ENCODE results near the gene TBL3. TPM values are rescaled to one million over a fixed set of nuclear protein-coding genes. Genes with fewer than 3 reads are reported as not detected.

The TBL3 gene
- total RNA-seq, 1 experiment from 2014 or later, result 34.7 TPM

DNA sequence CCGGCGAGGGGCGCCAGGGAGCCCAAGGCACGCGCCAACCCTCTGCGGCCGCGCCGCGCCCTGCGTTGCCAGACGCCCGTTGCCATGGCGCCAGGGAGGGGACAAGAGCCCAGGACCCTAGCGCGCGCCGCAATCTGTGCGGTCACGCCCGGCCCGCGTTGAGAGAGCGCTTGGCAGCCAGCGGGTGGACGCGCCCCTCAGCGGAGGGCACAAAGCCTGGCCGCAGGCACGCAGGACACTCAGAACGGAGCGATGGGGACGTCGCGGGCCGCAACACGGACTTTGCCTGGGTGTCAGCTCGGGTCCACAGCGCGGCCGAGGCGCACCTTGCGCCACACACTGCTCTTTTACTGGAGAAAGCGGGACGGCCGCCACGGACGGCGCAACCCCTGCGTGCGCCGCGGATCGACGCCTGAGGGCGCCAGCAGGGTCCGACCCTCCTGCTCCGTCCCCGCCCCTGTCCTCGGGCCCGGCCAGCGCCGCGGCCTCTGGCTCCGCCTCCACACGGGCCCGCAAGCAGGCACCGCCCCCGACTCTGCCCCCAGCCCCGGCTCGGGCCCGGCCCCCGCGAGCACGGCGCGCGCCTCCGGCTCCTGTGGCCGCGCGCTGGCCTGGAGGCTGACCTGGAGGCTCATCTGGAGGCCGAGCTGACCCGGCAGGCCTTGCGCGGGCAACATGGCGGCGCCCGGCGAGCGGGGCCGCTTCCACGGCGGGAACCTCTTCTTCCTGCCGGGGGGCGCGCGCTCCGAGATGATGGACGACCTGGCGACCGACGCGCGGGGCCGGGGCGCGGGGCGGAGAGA is 11.9 kb downstream of the TBL3 start, which contains the start of gene GFER:
Gene GFER, plus strand, starts transcription at position 650 of the 803 bp plus-strand sequence. Its CDS starts 26 bp downstream, at position 676.
- peak within 1 kb of the TSS; percentile 83 for H3K4me3 Mint-ChIP-seq (ENCODE audit: unreplicated experiment)
- H3K9me3 Mint-ChIP-seq (ENCODE audit: unreplicated experiment), result no peaks in the 10 kb centered on the region
- Histone ChIP-seq H3K4me3 (ENCODE audit: low read depth, low read length) (peak within 1 kb of the TSS; percentile 74), H3K4me1 (peaks cover 15% of the 10 kb centered on the region), H3K36me3 (ENCODE audit: control insufficient read depth, insufficient read depth, low read length) (peaks cover 5% of the 10 kb centered on the region; the same call in 1 of the 2 replicates), H3K9me3 (no peaks in the 10 kb centered on the region), H3K27me3 (replicated peaks; ENCODE audit: control insufficient read depth, insufficient read depth, low read length) (no peaks in the 10 kb centered on the region)
- H3K27ac Mint-ChIP-seq (ENCODE audit: unreplicated experiment), result peak within 1 kb of the TSS; percentile 76
- POLR2A ChIA-PET, result interaction anchor here (1.0 to 1.7 kb wide), 2 partner anchors 12 to 19 kb away, joined by 12 to 13 read pairs; partner anchors contain the start of genes RPS2 and TBL3
- H3K27me3 Mint-ChIP-seq (ENCODE audit: insufficient read depth, unreplicated experiment), result no peaks in the 10 kb centered on the region
- intact Hi-C loops (cut with micrococcal nuclease; ENCODE audit: unreplicated experiment), result no loop called here
- peaks cover 38% of the 10 kb centered on the region for H3K36me3 Mint-ChIP-seq (ENCODE audit: insufficient read depth, unreplicated experiment)
- H3K4me1 Mint-ChIP-seq (ENCODE audit: low read depth, unreplicated experiment), result peaks cover 12% of the 10 kb centered on the region
- peak; percentile 91 to 96 for DNase-seq
- no TSS peak for BruUV-seq (replicated peaks)
- CTCF ChIA-PET, result interaction anchor here (0.9 to 1.5 kb wide), 2 partner anchors 12 to 43 kb away, joined by 3 read pairs; partner anchors contain the start of gene TBL3
- peak in 1 of 2 experiments; percentile 33 for TF ChIP-seq CTCF (IDR thresholded peaks at IDR 0.05; ENCODE audit: insufficient read depth in 1 of 2, low read depth in 1 of 2, low read length in 1 of 2, severe bottlenecking in 1 of 2, unreplicated experiment in 1 of 2)

DNA sequence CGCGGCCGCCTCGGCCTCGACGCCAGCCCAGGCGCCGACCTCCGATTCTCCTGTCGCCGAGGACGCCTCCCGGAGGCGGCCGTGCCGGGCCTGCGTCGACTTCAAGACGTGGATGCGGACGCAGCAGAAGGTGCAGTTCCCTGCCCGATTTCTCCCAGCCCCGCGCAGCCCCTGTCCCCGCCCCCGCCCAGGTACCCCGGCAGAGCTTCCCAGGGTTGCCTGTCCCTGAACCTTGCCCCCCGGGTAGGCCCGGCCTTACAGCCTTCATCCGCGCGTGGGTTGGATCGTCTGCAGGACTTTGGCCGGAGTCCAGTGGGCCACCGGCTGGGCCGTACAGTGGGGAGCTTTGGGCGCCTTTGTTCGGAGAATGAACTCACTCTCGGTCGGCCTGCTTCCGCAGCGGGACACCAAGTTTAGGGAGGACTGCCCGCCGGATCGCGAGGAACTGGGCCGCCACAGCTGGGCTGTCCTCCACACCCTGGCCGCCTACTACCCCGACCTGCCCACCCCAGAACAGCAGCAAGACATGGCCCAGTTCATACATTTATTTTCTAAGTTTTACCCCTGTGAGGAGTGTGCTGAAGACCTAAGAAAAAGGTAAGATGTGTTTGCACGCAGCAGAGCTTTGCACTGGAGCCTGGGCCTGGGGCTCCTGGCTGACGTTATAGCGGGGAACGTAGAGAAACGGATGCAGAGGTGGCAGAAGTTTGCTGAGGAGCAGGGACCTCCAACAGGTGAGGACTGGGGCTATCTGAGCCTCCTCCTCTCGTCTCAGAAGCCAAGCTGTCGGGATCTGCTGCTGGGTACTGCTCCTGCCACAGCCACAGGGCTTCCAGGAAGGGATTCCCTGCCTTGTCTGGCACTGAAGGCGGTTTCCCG is 12.7 kb downstream of the TBL3 start:
- intact Hi-C loops (cut with micrococcal nuclease; ENCODE audit: unreplicated experiment), result no loop called here
- POLR2A ChIA-PET, result interaction anchor here (0.7 to 1.7 kb wide), 3 partner anchors 13 to 171 kb away, joined by 5 to 13 read pairs (median 12); partner anchors contain the start of genes RPS2, TBL3 and TRAF7
- H3K27ac Mint-ChIP-seq (ENCODE audit: unreplicated experiment), result peak overlapping the region; percentile 76
- H3K36me3 Mint-ChIP-seq (ENCODE audit: insufficient read depth, unreplicated experiment), result peaks cover 38% of the 10 kb centered on the region
- Histone ChIP-seq H3K4me1 (peaks cover 19% of the 10 kb centered on the region), H3K36me3 (ENCODE audit: control insufficient read depth, insufficient read depth, low read length) (peaks cover 5% of the 10 kb centered on the region; the same call in 1 of the 2 replicates), H3K9me3 (no peaks in the 10 kb centered on the region), H3K4me3 (ENCODE audit: low read depth, low read length) (peak overlapping the region; percentile 74), H3K27me3 (replicated peaks; ENCODE audit: control insufficient read depth, insufficient read depth, low read length) (no peaks in the 10 kb centered on the region)
- peak overlapping the region; percentile 83 for H3K4me3 Mint-ChIP-seq (ENCODE audit: unreplicated experiment)
- no peaks in the 10 kb centered on the region for H3K9me3 Mint-ChIP-seq (ENCODE audit: unreplicated experiment)
- BruUV-seq (replicated peaks), result TSS peak; percentile 37
- no peaks in the 10 kb centered on the region for H3K27me3 Mint-ChIP-seq (ENCODE audit: insufficient read depth, unreplicated experiment)
- DNase-seq, result peak; percentile 61 to 78
- peaks cover 14% of the 10 kb centered on the region for H3K4me1 Mint-ChIP-seq (ENCODE audit: low read depth, unreplicated experiment)
- CTCF ChIA-PET, result interaction anchor here (0.9 to 1.5 kb wide), 2 partner anchors 13 to 44 kb away, joined by 3 read pairs; partner anchors contain the start of gene TBL3
- TF ChIP-seq CTCF (IDR thresholded peaks at IDR 0.05; ENCODE audit: insufficient read depth in 1 of 2, low read depth in 1 of 2, low read length in 1 of 2, severe bottlenecking in 1 of 2, unreplicated experiment in 1 of 2), result no peak

All from Caco-2 (cell line).